ENCODE data around the gene FREM2.

- TF ChIP-seq HDGF (IDR thresholded peaks at IDR 0.05; ENCODE audit: borderline replicate concordance) (no peak), PKNOX1 (IDR thresholded peaks at IDR 0.05) (no peak), LEF1 (IDR thresholded peaks at IDR 0.05; ENCODE audit: borderline replicate concordance) (no peak), ELF4 (IDR thresholded peaks at IDR 0.05) (no peak), SP1 (IDR thresholded peaks at IDR 0.05) (no peak), FOXA1 (IDR thresholded peaks at IDR 0.05) (no peak)
Measured at GRCh38 chr13:38766799-38767198, 79.9 kb downstream of the FREM2 start.
